Measurements from ENCODE around the gene ZNF547.
"Not testable (repeated sequence)": the region's sequence is repeated elsewhere in the genome, so short reads cannot be mapped to it uniquely, and the experiment has no call there.

The ZNF547 gene

DNA sequence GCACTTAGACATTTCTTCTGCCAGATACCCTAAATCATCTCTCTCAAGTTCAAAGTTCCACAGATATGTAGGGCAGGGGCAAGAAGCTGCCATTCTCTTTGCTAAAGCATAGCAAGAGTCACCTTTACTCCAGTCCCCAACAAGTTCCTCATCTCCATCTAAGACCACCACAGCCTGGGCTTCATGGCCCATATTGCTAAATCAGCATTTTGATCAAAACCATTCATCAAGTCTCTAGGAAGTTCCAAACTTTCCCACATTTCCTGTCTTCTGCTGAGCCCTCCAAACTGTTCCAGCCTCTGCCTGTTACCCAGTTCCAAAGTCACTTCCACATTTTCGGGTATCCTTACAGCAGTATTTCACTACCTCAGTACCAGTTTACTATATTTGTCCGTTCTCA is 11.3 kb downstream of the ZNF547 start:
- not testable (repeated sequence) for DNase-seq (ENCODE audit: low read depth)

DNA sequence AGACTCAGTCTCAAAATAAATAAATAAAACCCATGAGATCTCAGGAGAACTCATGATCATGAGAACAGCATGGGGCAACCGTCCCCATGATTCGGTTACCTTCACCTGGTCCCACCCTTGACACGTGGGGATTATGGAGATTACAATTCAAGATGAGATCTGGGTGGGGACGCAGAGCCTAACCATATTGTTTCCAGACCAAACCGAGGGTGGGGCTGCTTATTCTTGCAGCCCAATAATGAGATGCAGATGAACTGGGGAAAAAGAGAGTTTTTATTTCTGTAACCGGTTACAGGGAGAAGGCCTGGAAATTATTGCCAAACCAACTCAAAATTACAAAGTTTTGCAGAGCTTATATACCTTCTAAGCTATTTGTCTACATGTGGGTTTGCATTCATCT is 12.8 kb downstream of the ZNF547 start:
- no peak for DNase-seq (ENCODE audit: low read depth)

DNA sequence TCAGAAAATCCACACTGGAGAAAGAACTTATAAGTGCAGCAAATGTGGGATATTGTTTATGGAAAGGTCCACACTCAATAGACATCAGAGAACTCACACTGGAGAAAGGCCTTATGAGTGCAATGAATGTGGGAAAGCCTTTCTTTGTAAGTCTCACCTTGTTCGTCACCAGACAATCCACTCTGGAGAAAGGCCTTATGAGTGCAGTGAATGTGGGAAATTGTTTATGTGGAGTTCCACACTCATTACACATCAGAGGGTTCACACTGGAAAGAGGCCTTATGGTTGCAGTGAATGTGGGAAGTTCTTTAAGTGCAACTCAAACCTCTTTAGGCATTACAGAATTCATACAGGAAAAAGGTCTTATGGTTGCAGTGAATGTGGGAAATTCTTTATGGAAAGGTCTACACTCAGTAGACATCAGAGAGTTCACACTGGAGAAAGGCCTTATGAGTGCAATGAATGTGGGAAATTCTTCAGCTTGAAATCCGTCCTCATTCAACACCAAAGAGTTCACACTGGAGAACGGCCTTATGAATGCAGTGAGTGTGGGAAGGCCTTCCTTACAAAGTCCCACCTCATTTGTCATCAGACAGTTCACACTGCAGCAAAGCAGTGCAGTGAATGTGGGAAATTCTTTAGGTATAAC is 14.3 kb downstream of the ZNF547 start:
- no peak for DNase-seq (ENCODE audit: low read depth)

- no peak for DNase-seq (ENCODE audit: low read depth)
These were observed 17.6 kb downstream of the ZNF547 start for GRCh38 chr19:57380923-57381322.

DNA sequence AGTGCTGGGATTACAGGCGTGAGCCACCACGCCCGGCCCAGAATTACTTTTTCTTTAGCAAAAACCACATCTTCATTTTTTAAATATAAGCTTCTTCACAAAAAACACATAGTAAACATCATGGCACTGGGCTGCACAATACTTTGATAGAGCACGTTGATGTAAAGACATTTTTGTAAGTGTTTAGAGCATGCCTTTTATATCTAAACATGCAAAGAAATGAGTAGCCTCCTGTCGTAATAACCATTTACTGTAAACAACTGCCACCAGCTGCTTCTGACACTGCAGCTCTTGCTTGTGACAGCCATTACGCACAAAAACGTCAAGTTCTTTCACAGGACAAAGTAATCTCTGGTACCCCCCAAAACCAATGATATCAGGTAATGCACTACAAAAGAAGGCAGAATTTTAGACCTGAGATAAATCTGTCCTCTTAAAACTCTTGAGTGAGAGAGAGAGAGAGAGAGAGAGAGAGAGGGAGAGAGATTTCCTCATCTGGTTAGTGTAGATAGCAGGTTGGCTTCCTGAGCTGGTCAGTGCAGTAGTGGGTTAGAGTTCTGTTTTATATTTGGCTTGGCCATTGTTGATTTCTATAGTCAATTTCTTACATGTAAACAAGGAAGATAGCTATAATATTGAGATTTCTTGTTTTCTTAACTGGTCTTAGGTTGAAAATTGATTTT is 19.6 kb downstream of the ZNF547 start:
- no peak for DNase-seq (ENCODE audit: low read depth)

- DNase-seq (ENCODE audit: low read depth), result no peak
These were observed 25.9 kb downstream of the ZNF547 start for GRCh38 chr19:57389194-57389729.

- peak; percentile 99 for DNase-seq (ENCODE audit: low read depth)
These were observed 26.6 kb downstream of the ZNF547 start, which contains the start of gene ZNF548 for GRCh38 chr19:57389730-57390598. TSS of gene ZNF548 (plus strand) at chr19:57389854. CDS start at chr19:57390100, 246 bp downstream.

DNA sequence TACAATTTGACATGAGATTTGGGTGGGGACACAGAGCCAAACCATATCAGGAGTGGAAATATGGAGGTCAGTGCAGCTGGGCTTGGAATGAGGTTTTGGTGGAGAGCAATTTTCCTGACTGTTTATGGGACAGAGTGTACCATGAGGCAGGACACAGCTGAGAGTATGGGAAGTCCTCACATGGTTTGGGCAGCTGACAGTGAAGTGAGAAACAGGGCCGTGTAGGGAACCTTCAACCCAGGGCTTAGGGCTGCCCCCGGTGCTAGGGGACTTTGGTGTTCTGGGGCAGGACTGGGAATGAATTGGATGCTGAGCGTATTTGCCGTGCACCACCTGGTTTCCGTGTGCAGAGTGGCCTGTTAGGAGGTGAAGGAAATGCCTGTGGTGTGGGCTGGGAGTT is 32.4 kb downstream of the ZNF547 start:
- DNase-seq (ENCODE audit: low read depth), result no peak

DNA sequence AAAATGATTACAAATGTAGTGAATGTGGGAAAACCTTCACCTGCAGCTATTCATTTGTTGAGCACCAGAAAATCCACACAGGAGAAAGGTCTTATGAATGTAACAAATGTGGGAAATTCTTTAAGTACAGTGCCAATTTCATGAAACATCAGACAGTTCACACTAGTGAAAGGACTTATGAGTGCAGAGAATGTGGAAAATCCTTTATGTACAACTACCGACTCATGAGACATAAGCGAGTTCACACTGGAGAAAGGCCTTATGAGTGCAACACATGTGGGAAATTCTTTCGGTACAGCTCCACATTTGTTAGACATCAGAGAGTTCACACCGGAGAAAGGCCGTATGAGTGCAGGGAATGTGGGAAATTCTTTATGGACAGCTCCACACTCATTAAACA is 35.5 kb downstream of the ZNF547 start:
- no peak for DNase-seq (ENCODE audit: low read depth)

- DNase-seq (ENCODE audit: low read depth), result no peak
These were observed 40.6 kb downstream of the ZNF547 start for GRCh38 chr19:57403737-57404563.

GRCh38 chr19:57406516-57407123 is 43.3 kb downstream of the ZNF547 start:
- DNase-seq (ENCODE audit: low read depth), result peak; percentile 53

DNA sequence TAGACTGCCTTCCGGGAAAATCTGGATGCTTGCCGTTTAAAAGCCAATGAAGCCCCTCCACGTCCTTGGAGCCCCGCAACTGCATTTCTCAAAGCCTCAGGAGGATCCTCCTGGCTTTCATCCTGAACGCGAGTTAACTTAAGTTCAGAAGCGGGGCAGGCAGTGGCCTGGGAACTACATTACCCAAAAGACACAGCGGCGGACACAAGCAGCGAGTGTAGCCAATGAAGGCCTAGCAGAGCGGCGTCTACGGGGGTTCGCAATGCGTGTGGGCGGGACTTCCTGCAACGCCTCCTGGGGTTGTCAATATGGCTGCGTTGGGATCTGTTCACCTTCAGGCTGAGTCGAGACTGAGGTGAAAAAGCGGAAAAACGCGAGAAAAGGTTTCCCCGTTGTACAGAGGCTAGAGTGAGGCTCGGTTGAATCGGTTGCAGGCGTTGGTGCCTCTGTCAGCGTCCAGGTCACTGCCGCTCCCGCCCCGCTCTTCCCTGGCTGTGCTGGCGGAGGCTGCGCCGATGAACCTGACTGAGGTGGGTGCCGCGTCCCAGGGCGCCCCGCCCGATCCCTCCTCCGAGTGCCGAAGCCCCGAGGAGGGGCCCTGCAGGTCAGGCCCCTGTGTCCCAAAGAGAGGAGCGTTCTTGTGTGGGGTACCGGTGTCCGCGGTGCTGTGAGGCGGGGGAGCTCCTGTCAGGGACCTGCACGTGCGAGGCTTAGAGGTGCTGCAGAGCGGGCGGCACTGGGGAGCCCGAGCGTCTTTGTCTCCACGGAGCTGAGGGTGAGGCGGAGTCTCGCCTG is 47.7 kb downstream of the ZNF547 start, which contains the start of gene ZNF17:
Gene ZNF17 (plus strand): TSS at position 285 of the 795 bp plus-strand sequence. CDS start 2,455 bp downstream, outside the sequence.
- DNase-seq (ENCODE audit: low read depth), result peak; percentile 98

DNA sequence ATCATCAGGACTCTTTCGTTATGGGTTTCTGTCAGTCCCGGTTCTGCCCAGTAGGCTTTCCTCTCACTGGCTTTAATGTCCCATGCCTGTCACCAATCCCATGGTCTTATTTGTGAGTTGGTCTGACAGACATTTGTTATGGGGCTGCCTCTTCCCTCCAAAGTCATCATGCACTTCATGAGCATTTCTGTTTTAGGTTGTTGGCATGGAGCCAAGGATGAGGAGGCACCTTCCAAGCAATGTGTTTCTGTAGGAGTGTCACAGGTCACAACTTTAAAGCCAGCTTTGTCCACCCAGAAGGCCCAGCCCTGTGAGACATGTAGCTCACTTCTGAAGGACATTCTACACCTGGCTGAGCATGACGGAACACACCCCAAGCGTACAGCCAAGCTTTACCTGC is 56.1 kb downstream of the ZNF547 start:
- no peak for DNase-seq (ENCODE audit: low read depth)

DNA sequence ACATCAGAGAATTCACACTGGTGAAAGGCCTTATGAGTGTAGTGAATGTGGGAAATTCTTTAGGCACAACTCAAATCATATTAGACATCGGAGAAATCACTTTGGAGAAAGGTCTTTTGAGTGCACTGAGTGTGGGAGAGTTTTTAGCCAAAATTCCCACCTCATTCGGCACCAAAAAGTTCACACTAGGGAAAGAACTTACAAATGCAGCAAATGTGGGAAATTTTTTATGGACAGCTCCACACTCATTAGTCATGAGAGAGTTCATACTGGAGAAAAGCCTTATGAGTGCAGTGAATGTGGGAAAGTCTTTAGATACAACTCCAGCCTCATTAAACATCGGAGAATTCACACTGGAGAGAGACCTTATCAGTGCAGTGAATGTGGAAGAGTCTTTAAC is 57.7 kb downstream of the ZNF547 start:
- DNase-seq (ENCODE audit: low read depth), result no peak

Measured in iris pigment epithelial cell (primary cell).